H1 (cell line): ENCODE data around the gene MAP2K7. TPM values are rescaled to one million over a fixed set of nuclear protein-coding genes. Genes with fewer than 3 reads are reported as not detected.

Experiments
- KDM1A ChIP-seq: fragments of 200-600, 300-600 bp; sonication (generic); IDR thresholded peaks from 2 replicates; pipeline ENCODE4 v1.7.1; 2016; ENCODE audit warnings: mild to moderate bottlenecking, low read length, borderline replicate concordance
- SP4 ChIP-seq: IDR thresholded peaks from 2 replicates; pipeline ENCODE4 v1.6.1; 2012; ENCODE audit warnings: low read length, inconsistent platforms
- USF2 ChIP-seq: IDR thresholded peaks from 2 replicates; pipeline ENCODE4 v1.6.1; 2011; ENCODE audit warnings: low read length, improper control_type of control experiment
- polyA plus RNA-seq, 7 experiments: library from polyadenylated mRNA; depleted of rRNA in 3 of 7; stranded (reverse) in 5 of 7; unstranded in 2 of 7; fragments of >200 nt in 5 of 7; fragments of 200-250 nt in 2 of 7; gene quantifications; 1 replicate in 5 of 7; 2 replicates in 1 of 7; 4 replicates in 1 of 7; pipeline versions ENCODE4 v1.2.1 to v1.2.3, GENCODE V29; 2011 to 2013; ENCODE audit warnings: missing spikeins in 2 of 7, mixed read lengths in 2 of 7
- total RNA-seq: library from RNA; stranded (reverse); fragmentation: NEBNext Ultra II Directional; extraction: Animal tissue kit (Norgen Biotek cat#: 25700); gene quantifications from 2 replicates; pipeline ENCODE4 v1.2.1, GENCODE V29; 2021
- TF ChIP-seq, protein P1 (sequence below): IDR thresholded peaks from 2 replicates; pipeline ENCODE4 v1.6.1; 2012; ENCODE audit warnings: inconsistent platforms

The MAP2K7 gene
- total and polyA plus RNA-seq, 2 of the 8 experiments (the other 6 are each of a cell fraction or from before 2014, with no cell fraction given): 8.9 to 38.3 TPM

GRCh38 chr19:7883105-7883504 is 20.6 kb upstream of the MAP2K7 start (continued):
- TF ChIP-seq, protein P1, sequence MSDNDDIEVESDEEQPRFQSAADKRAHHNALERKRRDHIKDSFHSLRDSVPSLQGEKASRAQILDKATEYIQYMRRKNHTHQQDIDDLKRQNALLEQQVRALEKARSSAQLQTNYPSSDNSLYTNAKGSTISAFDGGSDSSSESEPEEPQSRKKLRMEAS: no peak
- no peak for TF ChIP-seq SP4
- no peak for TF ChIP-seq USF2
- TF ChIP-seq KDM1A: no peak
